ENCODE results near the gene SRC.

SRC gene

GRCh38 chr20:37383229-37383989, 37.5 kb downstream of the SRC start:
- FAIRE-seq (peak; percentile 87), DNase-seq (ENCODE audit: insufficient read length, low spot score) (no peak)
- TF ChIP-seq TAF1 (IDR thresholded peaks at IDR 0.05; ENCODE audit: low read depth, low read length): no peak
- no peak for TF ChIP-seq POLR2AphosphoS5 (IDR thresholded peaks at IDR 0.05; ENCODE audit: low read depth, low read length)
- TF ChIP-seq SPI1 (IDR thresholded peaks at IDR 0.05; ENCODE audit: low read depth, low read length): no peak
- TF ChIP-seq PAX5 (IDR thresholded peaks at IDR 0.05; ENCODE audit: insufficient read depth, low read length, severe bottlenecking): no peak
- no peak for TF ChIP-seq POLR2A (IDR thresholded peaks at IDR 0.05; ENCODE audit: low read depth, low read length)

DNA sequence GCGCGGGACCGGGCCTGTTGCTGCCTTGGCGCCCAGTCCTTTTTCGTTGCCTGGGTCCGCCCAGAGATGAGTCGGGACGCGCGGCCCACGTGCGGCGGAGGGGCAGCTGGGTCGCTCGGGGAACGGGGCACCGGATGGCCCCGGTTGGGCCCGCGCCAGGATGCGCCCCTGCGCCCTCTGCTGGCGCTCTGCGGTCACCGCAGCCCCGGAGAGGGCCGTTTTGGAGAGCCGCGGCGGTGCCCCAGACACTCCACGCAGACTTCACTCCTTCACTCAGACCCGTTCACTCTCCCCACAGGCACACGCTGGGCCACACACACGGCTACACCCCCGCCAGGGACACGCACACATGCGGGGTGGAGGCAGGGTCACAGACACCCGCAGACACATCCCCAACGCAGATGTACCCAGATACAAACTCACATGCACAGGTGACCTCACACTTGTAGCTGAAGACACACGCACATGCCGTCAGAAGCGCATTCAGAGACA, 38.8 kb downstream of the SRC start:
- peak; percentile 87 for DNase-seq (ENCODE audit: insufficient read length, low spot score)
- TF ChIP-seq SPI1 (IDR thresholded peaks at IDR 0.05; ENCODE audit: low read depth, low read length): no peak
- TF ChIP-seq POU2F2 (IDR thresholded peaks at IDR 0.05; ENCODE audit: low read depth, low read length): peak; percentile 55; the same call in 1 of the 2 replicates
- FAIRE-seq: peak; percentile 81

DNA sequence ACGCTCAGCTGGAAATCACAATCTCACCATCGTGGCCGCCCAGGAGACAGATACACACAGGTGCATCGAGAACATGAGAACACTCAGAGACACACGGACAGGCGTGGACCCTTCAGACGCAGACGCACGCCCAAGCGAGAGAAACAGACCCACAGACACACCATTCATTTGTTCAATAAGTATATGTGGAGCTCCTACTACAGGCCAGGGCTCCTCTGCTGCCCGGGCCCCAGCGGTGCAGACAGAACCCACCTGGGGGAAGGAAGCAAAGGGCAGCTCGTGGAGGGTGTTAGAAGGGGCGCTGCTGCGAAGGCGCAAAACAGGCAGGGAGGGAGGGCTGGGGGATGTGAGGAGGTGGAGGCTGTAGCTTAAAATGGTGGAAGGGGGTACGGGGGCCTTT, 39.2 kb downstream of the SRC start:
- no peak for TF ChIP-seq PAX5 (IDR thresholded peaks at IDR 0.05; ENCODE audit: insufficient read depth, low read length, severe bottlenecking)
- no peak for TF ChIP-seq POLR2AphosphoS5 (IDR thresholded peaks at IDR 0.05; ENCODE audit: low read depth, low read length)
- TF ChIP-seq POU2F2 (IDR thresholded peaks at IDR 0.05; ENCODE audit: low read depth, low read length): no peak
- no peak for TF ChIP-seq SPI1 (IDR thresholded peaks at IDR 0.05; ENCODE audit: low read depth, low read length)
- TF ChIP-seq TAF1 (IDR thresholded peaks at IDR 0.05; ENCODE audit: low read depth, low read length): no peak
- FAIRE-seq (no peak), DNase-seq (ENCODE audit: insufficient read length, low spot score) (no peak)

DNA sequence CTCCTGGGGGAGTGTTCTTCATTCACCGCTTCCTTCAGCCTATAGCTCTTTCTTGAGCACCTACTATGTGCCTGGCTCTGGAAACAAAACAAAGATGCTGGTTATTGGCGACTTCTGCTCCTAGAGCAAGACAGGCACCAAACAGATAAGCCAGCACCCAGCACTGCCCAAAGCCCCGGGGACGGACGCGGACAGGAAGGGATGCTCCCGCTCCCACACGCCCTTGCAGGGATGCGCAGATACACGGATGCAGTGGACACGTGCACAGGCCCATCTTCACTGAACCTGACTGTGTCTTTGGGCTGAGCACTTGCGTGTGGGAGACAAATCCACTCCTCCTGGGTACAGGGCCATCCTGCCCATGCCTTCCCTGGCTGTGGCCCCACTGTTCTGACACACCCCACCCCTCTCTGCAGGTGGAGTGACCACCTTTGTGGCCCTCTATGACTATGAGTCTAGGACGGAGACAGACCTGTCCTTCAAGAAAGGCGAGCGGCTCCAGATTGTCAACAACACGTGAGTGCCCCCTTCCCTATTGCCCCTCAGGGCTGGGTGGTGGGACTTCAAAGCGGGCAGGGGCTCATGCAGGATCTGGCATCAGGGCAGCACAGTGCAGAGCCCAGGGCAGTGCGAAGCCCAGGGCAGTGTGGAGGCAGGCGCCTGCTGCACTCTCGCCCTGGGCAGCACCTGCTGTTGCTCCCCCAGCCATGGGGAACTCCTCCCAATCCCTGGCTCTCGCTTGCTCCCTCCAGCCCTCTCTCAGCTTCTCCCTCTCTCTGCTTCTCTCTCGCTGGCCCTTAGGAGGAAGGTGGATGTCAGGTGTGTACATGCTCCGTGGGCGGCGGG, 39.9 kb downstream of the SRC start:
- no peak for FAIRE-seq
- no peak for TF ChIP-seq TAF1 (IDR thresholded peaks at IDR 0.05; ENCODE audit: low read depth, low read length)
- DNase-seq (ENCODE audit: insufficient read length, low spot score): no peak

DNA sequence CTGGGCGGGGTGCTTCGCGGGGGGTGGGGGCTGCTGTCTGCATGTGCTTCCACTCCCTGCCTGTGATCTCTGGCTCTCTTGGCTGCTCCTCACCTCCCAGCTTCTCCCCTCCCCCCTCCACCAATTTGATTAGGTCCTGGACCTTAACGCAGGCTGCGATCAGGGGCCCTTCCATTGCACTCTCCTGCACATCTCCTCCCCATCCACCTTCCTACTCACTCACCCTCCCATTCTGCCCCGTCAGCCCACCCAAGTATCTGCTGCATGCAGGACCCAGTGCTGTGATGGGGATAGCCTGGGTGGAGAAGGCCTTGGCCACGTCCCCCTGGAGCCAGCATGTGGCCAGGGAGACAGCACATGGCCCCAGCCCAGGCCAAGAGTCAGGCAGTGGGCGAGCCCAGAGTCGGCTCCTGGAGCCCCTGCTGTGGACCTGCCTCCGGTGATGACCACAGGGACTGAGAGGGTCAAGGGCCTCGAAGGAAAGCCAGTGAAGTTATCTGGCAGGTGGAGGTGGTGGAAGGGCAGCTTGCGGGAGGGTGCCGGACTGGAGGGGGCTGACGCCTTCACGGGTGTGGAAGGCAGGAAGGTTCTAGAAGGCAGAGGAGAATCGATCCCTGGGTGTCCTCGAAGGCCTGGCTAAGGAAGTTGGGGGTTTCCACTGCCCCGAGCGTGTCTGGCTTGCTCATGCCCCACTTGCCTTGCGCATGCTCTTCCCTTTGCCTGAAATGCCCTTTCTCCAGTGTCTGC, 40.7 kb downstream of the SRC start:
- FAIRE-seq: no peak
- no peak for DNase-seq (ENCODE audit: insufficient read length, low spot score)
- no peak for TF ChIP-seq POLR2A (IDR thresholded peaks at IDR 0.05; ENCODE audit: low read depth, low read length)
- TF ChIP-seq POLR2AphosphoS5 (IDR thresholded peaks at IDR 0.05; ENCODE audit: low read depth, low read length): no peak
- no peak for TF ChIP-seq TAF1 (IDR thresholded peaks at IDR 0.05; ENCODE audit: low read depth, low read length)
- TF ChIP-seq PAX5 (IDR thresholded peaks at IDR 0.05; ENCODE audit: insufficient read depth, low read length, severe bottlenecking): no peak
- TF ChIP-seq POU2F2 (IDR thresholded peaks at IDR 0.05; ENCODE audit: low read depth, low read length): no peak
- no peak for TF ChIP-seq SPI1 (IDR thresholded peaks at IDR 0.05; ENCODE audit: low read depth, low read length)

GRCh38 chr20:37387519-37388269, 41.8 kb downstream of the SRC start:
- TF ChIP-seq TAF1 (IDR thresholded peaks at IDR 0.05; ENCODE audit: low read depth, low read length) (no peak), POLR2A (IDR thresholded peaks at IDR 0.05; ENCODE audit: low read depth, low read length) (no peak), POU2F2 (IDR thresholded peaks at IDR 0.05; ENCODE audit: low read depth, low read length) (no peak), SPI1 (IDR thresholded peaks at IDR 0.05; ENCODE audit: low read depth, low read length) (no peak), POLR2AphosphoS5 (IDR thresholded peaks at IDR 0.05; ENCODE audit: low read depth, low read length) (no peak), PAX5 (IDR thresholded peaks at IDR 0.05; ENCODE audit: insufficient read depth, low read length, severe bottlenecking) (no peak)
- no peak for FAIRE-seq
- DNase-seq (ENCODE audit: insufficient read length, low spot score): no peak

- FAIRE-seq (no peak), DNase-seq (ENCODE audit: insufficient read length, low spot score) (no peak)
- TF ChIP-seq POU2F2 (IDR thresholded peaks at IDR 0.05; ENCODE audit: low read depth, low read length) (no peak), POLR2A (IDR thresholded peaks at IDR 0.05; ENCODE audit: low read depth, low read length) (no peak), PAX5 (IDR thresholded peaks at IDR 0.05; ENCODE audit: insufficient read depth, low read length, severe bottlenecking) (no peak), SPI1 (IDR thresholded peaks at IDR 0.05; ENCODE audit: low read depth, low read length) (no peak), TAF1 (IDR thresholded peaks at IDR 0.05; ENCODE audit: low read depth, low read length) (no peak), POLR2AphosphoS5 (IDR thresholded peaks at IDR 0.05; ENCODE audit: low read depth, low read length) (no peak)
Measured at GRCh38 chr20:37388831-37389230, 42.9 kb downstream of the SRC start.

GRCh38 chr20:37389241-37389747, 43.4 kb downstream of the SRC start:
- DNase-seq (ENCODE audit: insufficient read length, low spot score) (no peak), FAIRE-seq (no peak)
- TF ChIP-seq POU2F2 (IDR thresholded peaks at IDR 0.05; ENCODE audit: low read depth, low read length) (no peak), PAX5 (IDR thresholded peaks at IDR 0.05; ENCODE audit: insufficient read depth, low read length, severe bottlenecking) (no peak), SPI1 (IDR thresholded peaks at IDR 0.05; ENCODE audit: low read depth, low read length) (no peak), TAF1 (IDR thresholded peaks at IDR 0.05; ENCODE audit: low read depth, low read length) (no peak), POLR2AphosphoS5 (IDR thresholded peaks at IDR 0.05; ENCODE audit: low read depth, low read length) (no peak), POLR2A (IDR thresholded peaks at IDR 0.05; ENCODE audit: low read depth, low read length) (no peak)
